ENCODE data around the gene PLA1A.
A peak's percentile ranks its signal among the peaks of the same experiment; 100 is the strongest.
"Not testable (repeated sequence)": the region's sequence is repeated elsewhere in the genome, so short reads cannot be mapped to it uniquely, and the experiment has no call there.

PLA1A gene

GRCh38 chr3:119580067-119580760, 17.5 kb upstream of the PLA1A start:
- no peak for DNase-seq

DNA sequence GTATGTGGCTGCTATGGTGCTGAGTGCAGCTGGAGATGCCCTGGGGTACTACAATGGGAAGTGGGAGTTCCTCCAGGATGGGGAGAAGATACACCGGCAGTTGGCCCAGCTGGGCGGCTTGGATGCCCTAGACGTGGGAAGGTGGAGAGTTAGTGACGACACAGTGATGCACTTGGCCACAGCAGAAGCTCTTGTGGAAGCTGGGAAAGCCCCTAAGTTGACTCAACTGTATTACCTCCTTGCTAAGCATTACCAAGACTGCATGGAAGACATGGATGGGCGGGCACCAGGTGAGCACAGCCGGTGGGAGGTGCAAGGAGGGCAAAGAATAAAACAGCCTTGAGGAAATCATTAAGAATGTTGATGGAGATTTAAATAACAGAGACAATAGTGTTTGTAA, 15.5 kb upstream of the PLA1A start:
- DNase-seq: no peak

DNA sequence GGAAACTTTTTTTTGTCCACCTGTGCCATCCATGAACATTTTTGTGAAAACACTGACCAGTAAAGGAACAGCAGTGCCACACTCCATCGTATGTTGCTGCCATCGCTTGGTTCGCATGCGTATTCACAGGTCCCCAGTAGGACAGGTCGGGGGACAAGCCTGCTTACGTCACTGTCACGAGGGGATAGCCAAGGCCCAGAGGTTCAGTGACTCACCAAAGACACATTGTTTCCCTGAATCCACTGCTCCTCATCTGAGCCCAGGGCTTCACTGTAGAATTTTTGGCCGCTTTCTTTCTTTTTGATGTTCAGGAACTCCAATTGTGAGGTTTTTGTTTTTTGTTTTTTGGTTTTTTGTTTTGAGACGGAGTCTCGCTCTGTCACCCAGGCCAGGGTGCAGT, 12.5 kb upstream of the PLA1A start:
- no peak for DNase-seq

- no peak for DNase-seq
Observed at GRCh38 chr3:119585856-119586570, 11.7 kb upstream of the PLA1A start.

DNA sequence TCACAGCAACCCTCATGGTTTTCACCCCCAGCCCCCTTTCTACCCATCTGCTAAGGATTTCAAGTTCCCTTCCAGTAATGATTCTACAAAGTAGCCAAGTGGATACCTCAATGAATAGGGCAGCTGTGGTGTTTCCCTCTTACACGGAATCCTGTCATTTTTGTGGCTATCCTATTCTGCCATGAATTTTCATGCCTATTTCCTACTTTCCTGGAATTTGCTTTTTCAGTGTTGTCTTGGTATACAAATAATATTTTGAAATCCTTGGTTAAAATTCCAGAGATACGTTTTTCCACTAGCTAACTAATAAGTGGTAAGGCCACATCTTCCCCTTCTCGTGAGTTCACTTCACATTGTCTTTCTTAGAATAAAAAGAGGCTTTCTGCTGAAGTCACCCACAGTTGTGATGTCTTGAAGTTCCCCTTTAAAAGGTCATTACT, 10.9 kb upstream of the PLA1A start:
- DNase-seq: no peak

DNA sequence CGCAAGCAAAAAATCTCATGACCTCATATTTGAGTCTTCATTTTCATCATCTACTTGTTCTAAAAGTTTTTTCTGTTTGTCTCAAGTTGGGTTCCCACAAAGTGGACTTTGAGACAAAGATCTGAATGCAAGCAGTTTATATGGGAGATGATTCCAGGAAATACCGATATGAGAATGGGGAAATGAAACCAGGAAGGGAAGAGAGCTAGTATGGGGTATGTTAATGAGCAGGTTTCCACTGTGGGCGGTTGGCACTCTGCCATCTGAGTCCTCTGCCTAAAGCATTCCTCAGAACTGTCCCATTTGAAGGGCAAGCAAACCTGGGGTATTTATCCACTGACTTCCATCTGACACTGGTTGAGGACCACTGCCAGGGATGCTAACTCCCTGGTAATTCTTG, 9.6 kb upstream of the PLA1A start:
- no peak for DNase-seq

DNA sequence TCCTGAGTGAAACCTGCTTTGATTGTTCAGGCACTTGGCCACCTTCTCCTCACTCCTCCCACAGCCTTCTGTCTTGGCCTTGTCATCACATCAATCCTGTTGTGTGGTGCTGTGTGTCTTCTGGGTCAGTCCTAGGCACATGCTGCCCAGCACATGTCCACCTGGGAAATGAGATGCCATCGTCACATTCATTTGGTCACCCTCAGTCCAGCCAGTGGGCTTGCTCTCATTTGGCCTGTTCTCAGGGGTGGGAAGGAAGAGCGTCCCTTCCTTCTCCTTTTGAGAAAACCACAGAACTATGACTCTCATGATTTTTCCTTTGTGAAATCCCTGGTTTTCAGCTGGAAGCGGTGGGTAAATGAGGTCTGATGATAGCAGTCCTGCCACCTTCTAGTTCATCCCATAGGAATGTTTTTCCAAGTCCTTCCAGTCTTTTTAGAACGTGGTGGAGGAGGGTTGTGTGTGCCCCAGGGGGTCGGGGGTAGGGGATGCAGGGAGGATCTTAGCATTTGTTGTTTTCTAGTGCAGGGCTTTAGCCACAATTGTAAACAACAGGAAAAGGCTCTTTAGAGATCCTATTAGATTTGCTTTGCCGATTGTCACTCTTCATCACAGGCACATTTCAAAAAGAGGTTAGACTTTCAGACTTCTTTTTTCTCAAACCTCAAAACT, 8.4 kb upstream of the PLA1A start:
- no peak for DNase-seq

DNA sequence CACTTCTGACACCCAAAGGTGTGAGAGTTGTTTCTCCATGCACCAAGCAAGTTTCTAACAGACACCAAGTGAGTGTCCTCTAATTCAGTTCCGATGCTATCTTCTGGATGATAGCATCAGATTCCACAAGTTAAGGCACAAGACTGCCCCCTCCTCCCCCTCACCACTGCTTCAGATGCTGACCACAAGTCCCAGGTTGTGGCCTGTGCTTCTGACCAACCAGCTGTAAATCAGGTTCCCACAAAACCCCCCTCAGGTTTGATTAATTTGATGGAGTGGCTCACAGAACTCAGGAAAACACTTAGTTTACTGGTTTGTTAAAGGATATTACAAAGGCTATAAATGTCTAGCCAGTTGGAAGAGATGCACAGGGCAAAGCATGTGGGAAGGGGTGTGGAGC, 7.0 kb upstream of the PLA1A start:
- DNase-seq: no peak

- DNase-seq: no peak
Observed at GRCh38 chr3:119592861-119593260, 4.8 kb upstream of the PLA1A start.

DNA sequence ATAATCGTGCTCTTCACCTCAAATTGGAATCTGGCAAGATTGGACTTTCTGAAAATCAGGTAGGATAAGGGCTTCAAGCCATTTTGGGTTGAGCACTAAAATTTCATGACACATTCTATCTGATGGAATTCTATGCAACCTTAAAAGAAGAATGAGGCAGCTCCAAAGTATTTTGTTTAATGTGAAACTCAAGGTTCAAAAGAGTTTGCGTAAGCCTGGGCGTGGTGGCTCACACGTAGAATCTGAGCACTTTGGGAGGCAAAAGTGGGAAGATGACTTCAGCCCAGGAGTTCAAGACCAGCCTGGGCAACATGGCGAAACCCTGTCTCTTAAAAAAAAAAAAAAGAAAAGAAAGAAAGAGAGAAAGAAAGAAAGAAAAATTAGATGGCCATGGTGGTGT, 3.6 kb upstream of the PLA1A start:
- no peak for DNase-seq

GRCh38 chr3:119594929-119595328, 2.8 kb upstream of the PLA1A start:
- not testable (repeated sequence) for DNase-seq

- no peak for DNase-seq
Observed at GRCh38 chr3:119595639-119596334, 1.9 kb upstream of the PLA1A start.

GRCh38 chr3:119596398-119596797, 1.3 kb upstream of the PLA1A start:
- no peak for DNase-seq

DNA sequence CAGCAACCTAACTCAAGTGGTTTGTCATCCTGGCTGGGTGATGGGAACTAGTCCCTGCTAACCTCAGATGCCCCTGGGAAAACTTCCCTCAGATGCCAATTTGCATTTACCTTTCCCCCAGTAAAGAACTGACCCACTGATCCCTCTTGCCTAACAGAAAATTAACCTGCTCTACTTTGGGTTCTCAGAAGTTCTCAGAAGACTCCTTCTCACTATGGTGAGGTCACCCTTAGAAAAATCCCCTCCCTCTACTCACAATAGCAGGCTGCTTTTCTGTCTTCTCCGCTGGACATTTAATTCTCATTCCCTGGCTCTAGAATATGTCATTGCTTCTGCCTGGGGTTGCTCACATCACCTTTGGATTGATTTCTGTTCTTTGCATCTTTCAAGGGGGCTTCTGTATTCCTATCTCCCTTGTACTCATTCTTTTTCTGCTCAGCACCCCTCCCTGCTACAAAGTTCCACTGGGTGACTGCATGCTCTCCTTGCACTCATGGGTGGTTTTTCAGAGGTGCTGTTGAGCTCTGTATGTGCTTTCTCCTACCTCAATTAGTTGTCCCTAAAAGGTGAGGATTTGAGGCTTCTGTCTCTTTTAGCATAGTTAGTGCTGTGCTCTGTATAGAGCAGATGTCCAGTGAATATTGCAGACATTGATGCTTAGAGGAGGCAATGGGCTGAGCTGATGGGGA, 869 bp downstream of the PLA1A start:
- DNase-seq: no peak

- no peak for DNase-seq
Observed at GRCh38 chr3:119599558-119600174, 2.0 kb downstream of the PLA1A start.

DNA sequence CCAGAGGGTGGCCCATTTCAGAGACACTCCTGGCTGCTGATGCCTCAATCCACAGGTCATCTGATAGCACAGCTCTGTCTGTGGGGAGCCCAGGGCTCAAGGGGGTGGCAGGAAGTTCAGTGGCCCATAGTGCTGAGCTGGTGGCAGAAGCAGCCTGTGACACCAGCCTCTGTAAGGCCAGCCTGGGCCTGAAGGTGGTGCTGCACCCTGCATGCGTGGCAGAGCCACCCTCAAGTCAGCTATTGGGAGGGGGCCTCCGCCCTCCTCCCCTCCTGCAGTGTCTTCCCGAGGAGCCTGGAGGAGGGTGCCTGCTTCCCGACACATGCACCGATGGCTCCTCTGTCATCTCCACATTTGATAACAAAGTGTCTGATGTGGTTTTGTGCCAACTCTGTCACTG, 3.0 kb downstream of the PLA1A start:
- DNase-seq: peak; percentile 10

DNA sequence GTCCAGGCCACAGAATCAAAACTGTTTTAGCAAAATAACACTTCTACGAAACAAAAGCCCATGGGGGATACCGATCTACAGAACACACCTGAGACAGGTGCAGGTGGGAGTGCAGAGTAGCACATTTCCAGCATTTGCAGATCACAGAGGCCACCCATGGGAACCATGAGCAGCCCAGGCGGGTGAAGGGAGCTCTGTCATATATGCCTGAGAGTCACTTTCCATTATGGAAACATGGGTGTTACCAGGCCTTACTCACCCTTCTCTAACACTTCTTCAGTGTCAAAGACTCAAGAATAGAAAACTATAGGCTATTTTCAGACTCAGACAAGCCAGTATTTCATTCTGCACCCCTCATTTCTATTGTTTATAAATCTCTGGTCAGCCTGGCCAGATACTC, 3.5 kb downstream of the PLA1A start:
- no peak for DNase-seq

GRCh38 chr3:119602676-119603075, 5.0 kb downstream of the PLA1A start:
- DNase-seq: no peak

GRCh38 chr3:119604878-119605277, 7.2 kb downstream of the PLA1A start:
- no peak for DNase-seq

GRCh38 chr3:119608405-119609000, 10.8 kb downstream of the PLA1A start:
- no peak for DNase-seq

- no peak for DNase-seq
Observed at GRCh38 chr3:119609301-119609700, 11.6 kb downstream of the PLA1A start.

DNA sequence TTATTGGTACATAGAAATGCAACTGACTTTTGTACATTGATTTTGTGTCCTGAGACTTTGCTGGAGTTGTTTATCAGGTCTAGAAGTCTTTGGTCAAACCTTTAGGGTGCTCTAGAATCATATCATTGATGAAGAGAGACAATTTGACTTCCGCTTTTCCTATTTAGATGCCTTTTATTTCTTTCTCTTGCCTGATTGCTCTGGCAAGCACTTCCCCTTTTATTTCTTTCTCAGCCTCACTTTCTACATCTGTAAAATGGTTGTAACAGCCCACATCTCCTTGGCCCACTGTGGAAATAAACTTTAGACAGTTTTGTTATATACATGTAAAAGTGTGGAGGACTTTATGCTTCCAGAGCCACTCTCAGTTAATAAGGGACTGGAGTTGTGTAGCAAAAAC, 14.0 kb downstream of the PLA1A start:
- no peak for DNase-seq

Measured in activated effector memory CD4-positive, alpha-beta T cell treated with Interleukin-2 at 50 U/mL for 16 hours (primary cell).